ENCODE measurements around the gene FAM83C.

FAM83C gene

DNA sequence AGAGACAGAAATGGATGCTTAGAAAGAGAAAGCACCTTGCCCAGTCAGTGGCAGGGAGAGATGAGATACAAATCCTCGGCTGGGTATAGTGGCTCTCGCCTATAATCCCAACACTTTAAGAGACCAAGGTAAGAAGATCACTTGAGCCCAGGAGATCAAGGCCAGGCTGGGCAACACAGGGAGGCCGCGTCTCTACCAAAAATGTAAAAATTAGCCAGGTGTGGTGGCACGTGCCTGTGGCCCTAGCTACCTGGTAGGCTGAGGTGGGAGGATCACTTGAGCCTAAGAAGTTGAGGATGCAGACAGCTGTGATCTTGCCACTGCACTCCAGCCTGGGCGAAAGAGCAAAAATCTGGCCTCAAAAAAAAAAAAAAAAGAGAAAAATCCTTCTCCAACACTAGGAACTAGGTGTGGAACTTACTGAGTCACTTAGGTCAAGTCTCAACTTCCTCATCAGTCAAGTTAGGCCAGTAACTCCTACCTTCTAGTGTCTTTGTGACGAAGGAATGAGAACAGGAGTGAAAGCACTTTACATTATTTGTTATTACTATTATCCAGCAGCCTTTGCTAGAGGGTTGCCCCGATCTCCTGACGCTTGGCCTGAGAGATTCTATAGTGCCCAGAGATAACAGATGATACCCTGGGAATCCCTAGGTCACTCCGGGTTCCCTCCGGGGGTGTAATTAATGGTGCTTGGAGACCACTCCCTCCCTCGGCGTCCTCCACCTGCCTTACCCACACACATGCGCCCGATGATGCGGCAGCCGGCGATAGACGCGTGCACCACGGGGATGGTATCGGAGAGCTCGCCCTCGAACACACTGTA lies 8.6 kb downstream of the FAM83C start:
- DNase-seq (ENCODE audit: low spot score), result no peak

DNA sequence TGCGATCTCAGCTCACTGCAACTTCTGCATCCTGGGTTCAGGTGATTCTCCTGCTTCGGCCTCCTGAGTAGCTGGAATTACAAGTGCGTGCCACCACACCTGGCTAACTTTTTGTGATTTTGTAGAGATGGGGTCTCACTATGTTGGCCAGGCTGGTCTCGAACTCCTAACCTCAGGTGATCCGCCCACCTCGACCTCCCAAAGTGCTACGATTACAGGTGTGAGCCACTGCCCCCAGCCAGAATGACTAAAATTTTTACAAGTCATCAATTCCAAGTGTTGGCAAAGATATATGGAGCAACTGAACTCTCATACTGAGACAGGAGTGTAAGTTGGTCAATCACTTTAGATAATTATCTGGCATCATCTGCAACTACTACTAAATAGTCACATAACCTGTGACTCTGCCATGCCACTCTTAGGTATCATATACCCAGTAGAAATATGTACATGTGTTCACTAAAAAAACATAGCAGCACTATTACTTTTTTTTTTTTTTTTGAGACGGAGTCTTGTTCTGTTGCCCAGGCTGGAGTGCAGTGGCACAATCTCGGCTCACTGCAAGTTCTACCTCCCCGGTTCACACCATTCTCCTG lies 10.6 kb downstream of the FAM83C start:
- no peak for DNase-seq (ENCODE audit: low spot score)

DNA sequence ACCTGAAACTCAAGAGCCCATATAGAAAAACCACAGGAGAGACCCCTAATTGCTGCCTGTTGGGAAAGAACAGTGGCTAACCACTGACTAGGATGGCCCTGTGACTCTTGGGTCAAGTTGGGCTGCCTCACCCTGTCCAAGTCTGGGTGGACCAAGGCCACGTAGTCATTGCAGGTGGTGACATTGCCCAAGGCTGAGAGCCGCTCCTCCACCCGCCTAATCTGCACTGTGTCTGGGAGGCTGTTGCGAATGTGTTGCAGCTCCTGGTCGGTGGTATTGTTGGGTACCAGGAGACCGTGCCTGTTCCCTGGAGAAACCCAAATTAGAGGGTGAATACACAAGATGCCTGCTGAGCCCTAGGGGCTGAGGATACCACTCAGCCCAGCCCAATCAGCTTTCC lies 11.7 kb downstream of the FAM83C start:
- DNase-seq (ENCODE audit: low spot score), result no peak

DNA sequence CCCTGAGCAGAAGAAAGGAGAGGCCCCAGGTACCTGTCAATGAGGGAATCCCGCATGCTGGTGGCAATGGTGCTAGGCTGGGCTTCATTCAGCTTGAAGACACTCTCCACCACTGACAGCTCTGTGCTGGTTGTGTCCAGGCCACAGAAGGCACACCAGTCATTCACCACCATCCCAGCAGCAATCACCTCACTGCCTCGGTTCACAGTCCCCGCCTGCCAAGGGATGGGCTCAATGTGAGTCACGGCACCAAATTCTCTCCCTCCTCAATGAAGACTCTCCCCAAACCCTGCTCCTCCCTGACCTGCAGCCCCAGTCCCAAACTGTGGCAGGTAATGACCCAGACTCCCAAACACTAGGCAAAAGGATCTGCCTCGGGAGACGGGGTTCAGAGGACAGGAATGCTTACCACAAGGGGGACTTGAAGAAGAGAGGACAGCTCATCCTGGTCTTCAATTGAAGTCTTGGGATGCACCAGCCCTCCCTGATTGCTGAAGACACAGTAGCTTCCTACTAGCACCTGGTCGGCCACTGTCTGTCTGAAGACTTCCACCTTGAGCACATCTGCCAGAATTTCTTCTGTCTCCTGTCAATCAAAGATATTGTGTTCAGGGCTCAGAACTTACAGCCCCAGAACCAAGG lies 12.6 kb downstream of the FAM83C start:
- no peak for DNase-seq (ENCODE audit: low spot score)

DNA sequence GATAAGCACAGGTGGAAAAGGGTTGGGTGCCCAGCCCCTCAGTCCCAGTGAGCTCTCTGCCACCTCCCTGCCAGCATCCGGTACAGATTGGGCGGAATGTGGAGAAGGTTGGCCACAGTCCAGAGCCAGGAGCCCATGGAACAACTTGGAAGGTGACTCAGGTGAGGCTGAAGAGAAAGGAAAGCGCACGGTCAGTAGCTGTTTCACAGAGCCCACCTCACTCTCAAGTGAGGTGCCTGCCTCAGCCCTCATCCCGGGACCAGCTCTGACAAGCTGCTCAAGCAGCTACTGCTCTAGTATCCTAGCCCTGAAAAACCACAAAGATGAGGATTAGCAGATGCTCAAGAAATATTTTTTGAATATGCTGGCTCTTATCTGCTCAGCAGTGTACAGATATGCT lies 13.2 kb downstream of the FAM83C start:
- DNase-seq (ENCODE audit: low spot score), result no peak

DNA sequence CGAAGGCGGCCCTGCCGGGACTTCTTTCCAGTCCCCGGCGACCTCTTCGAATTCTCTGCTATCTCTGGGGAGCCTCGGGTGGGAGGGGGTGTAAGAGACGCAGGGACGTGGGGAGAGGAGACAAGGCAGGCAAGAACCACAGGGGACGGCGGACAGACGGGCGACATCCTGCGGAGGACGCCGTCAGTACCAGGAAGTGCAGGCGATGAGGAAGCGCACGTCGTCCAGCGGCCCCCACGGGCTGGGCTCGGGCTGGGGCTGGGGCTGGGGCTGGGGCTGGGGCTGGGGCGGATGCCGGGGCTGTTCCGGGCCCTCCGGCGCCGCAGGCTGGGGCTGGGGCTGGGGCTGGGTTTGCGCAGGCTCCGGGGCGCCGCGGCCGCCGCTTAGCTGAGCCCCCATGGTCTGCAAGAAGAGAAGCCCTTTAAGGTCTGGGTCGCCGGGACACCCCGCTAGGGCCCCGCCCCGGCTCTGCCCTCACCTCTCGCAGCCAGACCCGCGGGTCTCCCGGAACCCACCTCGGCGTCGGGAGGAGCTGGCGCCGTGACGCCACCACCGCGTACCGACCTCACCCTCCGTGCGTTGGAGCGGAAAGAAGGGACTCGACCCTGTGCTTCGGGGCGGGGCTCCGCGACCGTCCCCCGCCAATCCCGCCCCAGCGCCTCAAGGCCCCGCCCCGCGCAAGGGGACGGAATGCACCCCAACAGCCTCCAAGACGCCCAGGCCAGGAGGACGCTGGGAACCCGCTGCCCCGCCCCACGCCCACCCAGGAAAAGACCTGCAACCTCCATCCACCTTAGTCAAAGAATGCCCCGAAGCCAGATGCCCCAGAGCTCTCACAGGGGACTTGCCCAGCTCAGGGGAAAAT lies 14.5 kb downstream of the FAM83C start, which contains the start of gene MMP24OS:
TSS of gene MMP24OS (minus strand) at position 592 of the 865 bp plus-strand sequence. CDS start at position 399, 193 bp downstream.
- DNase-seq (ENCODE audit: low spot score), result peak; percentile 90

DNA sequence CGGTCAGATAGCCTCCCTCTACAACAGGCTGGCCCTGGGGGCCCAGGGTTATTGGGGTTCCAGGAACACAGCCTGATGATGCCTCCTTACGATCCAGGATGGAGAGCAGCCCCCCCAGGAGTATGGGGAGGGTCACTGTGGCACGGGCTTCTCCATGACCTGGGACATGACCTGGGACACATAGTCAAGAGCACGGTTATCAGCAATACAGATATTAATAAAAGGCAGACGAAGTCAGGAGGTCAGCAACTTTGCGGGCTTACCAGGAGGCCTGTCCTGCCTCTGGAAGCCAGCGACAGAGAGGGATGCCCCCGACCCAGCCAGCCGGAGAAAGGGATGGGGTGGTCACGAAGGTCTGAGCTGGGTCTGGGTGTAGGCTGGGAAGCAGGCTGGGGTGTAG lies 15.1 kb downstream of the FAM83C start:
- no peak for DNase-seq (ENCODE audit: low spot score)

DNA sequence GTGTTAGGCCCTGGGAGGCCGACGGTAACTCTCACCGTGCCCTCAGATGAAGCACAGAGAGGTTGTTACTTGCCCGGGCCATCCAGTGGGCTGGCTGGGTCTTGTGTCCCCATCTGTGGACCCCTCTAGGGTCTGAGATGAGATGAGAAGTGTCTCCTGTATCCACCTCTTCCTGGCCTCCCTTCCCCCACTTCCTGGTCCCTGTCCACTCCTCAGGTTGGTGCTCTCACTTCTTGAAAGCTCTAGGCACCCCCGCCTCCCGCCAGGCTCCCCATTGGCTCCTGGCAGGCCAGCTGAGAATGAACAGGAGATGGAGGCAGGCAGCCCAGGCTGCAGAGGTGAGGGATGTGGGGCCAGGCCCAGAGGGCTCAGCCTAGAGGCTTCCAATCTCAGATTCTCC lies 15.8 kb downstream of the FAM83C start:
- no peak for DNase-seq (ENCODE audit: low spot score)

DNA sequence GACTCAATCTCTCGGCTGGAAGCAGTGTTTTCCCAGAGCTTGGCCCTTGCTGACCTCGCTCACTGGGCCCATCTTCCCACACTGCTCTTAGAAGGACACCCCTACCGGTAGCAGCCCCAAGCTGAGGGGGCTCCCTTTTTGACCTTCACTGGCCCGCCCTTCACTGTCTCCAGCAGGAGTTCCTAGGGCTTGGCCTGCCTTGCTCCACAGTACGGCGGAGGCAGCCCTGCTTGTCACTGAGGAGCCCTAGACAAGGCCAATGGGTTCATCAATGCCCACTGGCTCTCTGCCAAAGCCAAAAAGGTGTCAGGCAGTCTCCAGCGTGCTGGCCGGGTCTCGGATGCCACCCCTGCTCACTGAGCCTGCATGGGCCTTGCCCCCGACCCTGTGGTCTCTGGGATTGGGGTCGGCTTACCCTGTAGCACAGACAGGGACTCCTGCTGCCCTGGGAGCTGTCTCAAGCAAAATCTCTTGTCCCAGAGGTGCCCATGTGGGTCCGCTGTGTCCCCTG lies 16.4 kb downstream of the FAM83C start:
- DNase-seq (ENCODE audit: low spot score), result no peak

DNA sequence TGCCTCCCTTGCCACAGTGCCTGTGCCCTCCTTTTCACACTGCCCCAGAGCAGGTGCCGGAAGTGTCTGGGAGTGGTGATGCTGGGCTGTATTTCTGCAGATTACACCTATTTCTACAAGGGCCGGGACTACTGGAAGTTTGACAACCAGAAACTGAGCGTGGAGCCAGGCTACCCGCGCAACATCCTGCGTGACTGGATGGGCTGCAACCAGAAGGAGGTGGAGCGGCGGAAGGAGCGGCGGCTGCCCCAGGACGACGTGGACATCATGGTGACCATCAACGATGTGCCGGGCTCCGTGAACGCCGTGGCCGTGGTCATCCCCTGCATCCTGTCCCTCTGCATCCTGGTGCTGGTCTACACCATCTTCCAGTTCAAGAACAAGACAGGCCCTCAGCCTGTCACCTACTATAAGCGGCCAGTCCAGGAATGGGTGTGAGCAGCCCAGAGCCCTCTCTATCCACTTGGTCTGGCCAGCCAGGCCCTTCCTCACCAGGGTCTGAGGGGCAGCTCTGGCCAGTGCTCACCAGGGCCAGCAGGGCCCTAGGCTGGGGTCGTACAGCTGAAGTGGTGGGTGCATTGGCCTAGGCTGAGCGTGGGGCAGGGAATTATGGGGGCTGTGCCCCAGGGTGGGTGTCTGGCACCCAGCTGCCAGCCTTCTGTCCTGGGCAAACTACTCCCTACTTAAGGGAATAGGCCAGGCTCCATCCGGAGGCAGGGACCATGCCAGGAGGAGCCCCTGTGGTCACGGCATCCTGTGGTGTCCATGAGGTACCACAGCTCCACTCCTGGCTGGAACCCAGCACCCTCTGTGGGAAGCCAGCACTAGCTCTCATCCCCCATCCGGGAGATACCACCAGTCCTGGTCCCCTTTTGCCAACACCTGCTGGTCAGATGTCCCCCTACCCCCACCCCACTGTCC lies 17.8 kb downstream of the FAM83C start:
- no peak for DNase-seq (ENCODE audit: low spot score)

DNA sequence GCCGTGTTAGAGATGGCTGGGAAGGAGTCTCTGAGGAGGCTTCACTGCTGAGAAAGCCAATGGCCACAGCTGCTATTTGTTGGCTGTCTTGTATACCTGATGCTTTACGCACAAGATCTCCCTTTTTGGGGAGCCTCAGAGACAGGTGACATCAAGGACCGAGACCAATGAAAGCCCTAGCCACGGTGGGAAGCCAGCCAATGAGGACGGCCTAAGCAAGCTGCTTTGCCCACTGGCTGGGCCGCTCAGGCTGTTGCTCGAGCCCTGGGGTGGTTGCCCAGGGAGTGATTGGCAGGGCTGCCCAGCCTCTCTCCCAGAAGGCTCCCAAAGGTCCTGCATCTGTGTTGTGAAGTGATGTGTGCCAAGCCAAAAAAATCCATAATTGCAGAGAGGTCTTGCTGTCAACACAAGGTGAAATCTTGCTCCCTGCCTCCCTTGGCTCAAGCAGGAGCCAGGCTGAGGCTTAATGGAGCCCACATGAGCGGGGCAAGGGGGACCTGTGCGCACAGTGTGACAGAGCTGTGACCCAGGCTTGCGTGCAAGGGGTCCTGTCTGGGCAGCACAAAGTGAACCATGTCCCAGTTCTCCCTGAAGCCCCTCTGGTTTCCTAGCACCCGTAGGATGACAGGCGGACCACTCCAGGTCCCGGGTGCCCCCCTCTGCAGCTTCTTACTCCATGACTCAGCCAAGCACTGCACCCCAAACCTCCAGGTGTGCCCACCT lies 18.6 kb downstream of the FAM83C start:
- DNase-seq (ENCODE audit: low spot score), result no peak

DNA sequence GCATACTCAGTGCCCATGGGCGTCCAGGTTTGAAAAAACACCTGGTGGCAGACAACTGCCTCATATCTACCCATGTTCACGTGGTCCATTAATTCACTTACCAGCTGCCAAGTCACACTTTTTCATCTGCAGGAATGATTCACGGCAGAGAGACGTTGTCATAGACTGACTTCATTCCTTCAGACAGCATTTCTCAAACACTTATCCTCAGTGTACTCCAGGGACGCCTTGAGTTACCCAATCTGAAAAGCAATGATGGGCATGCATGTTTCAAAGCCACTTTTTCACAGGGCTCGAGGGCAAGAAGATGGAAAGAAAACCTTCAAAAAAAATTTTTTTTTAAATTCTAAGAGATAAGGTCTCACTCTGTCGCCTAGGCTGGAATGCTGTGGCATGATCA lies 20.3 kb downstream of the FAM83C start:
- DNase-seq (ENCODE audit: low spot score), result no peak

DNA sequence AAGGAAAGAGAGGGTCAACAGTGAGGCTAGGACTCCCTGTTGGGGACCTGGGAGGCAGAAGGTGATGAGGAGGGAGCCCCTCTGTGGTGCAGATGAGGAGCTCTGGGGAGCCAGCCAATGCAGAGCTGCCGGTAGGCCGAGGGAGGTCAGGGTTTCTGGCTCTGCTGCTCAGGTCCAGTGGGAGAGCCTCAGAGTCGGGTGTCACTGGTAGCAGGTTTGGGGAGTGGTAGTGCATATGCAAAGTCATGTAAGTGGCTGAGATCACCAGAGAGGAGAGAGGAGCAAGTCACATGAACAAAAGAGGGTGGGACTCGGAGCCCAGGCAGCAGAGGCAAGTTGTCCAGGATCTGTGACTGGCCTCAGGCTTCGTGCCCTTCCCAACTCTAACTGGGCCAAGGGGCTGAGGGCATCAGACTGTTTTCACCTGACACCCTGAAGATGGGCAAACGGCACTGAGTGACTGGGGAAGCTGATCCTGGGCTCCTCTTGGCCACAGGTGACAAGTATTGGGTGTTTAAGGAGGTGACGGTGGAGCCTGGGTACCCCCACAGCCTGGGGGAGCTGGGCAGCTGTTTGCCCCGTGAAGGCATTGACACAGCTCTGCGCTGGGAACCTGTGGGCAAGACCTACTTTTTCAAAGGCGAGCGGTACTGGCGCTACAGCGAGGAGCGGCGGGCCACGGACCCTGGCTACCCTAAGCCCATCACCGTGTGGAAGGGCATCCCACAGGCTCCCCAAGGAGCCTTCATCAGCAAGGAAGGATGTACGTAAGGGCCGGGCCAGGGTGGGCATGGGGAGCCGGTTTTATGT lies 20.9 kb downstream of the FAM83C start:
- DNase-seq (ENCODE audit: low spot score), result no peak

DNA sequence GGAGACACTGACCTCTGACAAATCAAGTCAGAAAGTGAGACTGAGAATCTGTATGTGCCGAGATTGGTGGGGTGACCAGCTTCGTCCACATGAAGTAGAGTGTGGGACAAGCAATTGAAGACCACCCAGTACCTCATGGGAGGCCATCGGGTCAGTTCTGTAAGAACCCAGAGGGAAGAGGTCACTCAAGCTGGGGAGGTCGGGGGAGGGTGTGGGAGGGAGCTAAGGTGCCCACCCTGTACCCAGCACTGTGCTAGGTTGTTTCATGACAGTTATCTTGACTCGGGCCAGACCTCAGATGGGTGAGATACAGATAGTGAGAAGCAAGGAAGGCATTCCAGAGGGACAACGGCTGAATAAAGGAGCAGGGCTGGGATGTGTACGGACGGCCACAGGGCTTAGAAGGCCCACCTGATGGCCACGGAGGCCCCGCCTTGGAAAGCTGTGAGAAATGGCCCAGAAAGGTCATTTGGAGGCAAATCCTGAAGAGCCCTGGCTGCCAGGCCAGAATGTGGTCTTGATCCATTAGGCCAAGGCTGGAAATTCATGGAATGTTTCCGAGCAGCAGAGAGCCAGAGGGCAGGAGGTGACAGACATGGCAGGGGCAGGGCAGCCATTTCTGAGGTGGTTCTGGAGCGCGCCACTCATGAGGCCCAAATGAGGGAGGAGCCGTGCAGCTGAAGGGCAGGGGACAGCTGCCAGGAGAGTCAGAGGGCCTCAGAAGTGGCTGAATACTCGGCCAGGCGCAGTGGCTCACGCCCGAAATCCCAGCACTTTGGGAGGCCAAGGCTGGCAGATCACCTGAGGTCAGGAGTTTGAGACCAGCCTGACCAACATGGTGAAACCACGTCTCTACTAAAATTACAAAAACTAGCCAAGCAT lies 22.0 kb downstream of the FAM83C start:
- no peak for DNase-seq (ENCODE audit: low spot score)

DNA sequence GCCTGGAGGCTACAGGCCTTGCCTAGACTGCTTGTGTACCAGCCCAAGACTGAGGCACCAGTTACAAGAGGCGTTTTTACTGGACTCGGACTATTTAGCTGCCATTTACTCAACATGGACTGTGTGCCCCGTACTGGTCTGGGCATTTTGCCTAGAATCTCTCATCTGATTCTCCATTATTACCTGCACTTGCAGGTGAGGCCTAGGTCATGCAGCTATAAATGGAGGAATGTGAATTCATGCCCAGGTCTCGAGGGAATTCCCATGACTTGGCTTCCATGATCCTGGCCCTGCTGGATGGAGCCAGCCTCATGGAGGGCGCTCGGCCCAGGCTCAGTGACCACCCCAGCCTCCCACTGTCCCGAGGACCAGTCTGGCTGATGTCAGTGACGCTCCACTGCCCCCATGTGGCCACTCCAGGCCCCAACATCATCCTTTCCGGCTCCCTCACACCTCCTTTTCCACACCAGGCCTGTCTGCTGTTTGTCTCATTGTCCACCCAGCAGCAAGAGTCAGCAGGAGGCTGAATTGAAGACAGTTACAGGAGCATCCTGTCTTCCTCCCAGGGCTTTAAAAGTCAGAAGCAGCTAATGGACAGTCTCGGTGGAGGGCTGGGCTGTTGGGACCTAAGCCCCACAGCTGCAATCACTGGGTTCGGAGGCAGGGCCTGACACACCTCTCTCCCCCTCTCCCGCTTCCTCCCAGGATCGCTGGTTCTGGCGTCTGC lies 23.0 kb downstream of the FAM83C start:
- peak; percentile 21 for DNase-seq (ENCODE audit: low spot score)

DNA sequence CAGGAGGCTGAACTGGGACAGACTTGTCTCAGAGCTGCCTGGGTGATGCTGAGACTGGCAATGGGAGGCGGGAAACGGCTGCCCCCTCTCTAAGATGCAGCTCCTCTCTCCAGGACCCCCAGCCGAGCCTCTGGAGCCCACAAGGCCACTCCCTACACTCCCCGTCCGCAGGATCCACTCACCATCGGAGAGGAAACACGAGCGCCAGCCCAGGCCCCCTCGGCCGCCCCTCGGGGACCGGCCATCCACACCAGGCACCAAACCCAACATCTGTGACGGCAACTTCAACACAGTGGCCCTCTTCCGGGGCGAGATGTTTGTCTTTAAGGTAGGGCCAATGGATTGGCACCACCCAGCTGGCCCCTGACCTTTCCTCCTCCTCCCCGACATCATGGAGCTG lies 25.1 kb downstream of the FAM83C start:
- no peak for DNase-seq (ENCODE audit: low spot score)

DNA sequence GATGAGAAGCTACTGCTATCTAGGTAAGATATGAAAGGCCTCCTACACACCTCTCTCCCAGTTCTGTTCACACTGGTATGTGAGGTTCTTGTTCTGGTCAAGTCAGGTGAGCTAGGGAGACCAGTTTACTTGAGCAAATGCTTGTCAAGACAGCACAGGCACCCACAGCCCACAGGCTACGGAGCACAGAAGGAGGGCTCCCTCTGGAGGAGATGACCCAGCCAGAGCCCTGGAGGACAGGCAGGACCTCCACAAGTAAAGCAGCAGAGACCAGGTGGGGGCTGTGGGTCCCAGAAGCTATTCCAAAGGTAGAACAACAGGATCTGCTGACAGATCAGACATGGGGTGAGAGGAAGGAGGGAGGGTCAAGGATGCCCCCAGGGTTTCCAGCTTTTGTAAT lies 27.5 kb downstream of the FAM83C start:
- DNase-seq (ENCODE audit: low spot score), result no peak

All from CD4-positive, alpha-beta T cell treated with Interleukin-6 at 100 ng/mL for 8 hours (primary cell).